ENCODE measurements around the gene ANAPC7.

Gene ANAPC7

DNA sequence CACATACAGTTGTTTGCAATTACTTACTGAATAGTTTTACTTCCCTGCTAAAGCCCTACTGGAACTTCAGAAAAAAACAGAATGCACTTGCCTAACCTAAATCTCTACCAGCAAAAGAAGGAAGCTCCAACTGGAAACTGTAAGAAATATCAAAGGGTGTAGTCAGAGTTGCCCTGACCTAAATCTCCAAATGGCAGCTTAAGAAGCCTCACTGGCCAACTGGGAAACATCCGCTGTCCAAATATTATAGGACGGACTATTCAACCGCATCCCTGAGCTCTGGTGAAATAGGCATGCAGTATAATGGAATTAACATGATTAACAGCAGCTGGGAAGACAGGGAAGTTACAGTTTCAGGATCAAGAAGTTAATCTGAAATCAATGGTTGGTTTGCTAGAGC is 24.3 kb downstream of the ANAPC7 start:
- TF ChIP-seq EP300 (IDR thresholded peaks at IDR 0.05; ENCODE audit: borderline replicate concordance) (no peak), MAX (IDR thresholded peaks at IDR 0.05) (no peak), TEAD4 (IDR thresholded peaks at IDR 0.05) (no peak)
- TF ChIP-seq, protein P1, sequence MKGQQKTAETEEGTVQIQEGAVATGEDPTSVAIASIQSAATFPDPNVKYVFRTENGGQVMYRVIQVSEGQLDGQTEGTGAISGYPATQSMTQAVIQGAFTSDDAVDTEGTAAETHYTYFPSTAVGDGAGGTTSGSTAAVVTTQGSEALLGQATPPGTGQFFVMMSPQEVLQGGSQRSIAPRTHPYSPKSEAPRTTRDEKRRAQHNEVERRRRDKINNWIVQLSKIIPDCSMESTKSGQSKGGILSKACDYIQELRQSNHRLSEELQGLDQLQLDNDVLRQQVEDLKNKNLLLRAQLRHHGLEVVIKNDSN (IDR thresholded peaks at IDR 0.05): no peak

DNA sequence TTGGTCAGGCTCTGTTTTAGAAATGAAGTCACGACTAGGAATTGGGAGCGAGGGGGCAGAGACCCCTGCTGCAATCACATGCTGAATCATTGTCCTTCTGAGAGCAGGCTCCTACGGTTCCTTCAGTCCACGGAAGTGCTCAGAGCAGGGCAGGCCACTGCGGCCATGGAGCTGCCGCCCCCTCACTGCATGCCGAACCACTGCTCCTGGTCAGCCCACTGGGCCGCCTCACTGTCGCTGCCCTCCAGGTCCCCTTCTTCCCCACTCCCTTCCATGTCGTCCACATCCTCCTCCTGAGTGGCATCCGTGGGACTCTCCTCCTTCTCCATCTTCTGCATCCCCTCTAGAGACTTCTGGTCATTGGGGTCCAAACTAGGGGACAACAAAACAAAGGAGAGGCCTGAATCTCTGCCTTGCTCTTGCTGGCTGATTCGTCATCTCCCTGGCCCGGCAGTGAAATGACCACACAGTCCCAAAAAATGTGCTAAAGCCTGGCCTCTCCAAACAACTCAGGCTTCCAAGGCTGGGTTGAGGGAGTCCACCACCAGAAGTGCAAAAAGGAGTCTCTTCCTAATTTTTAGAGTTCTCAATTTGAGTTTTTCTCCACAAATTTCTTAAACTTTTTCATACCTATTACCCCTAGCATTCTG is 29.4 kb downstream of the ANAPC7 start:
- no peak for TF ChIP-seq CEBPB (IDR thresholded peaks at IDR 0.05)
- no peak for TF ChIP-seq EP300 (IDR thresholded peaks at IDR 0.05; ENCODE audit: borderline replicate concordance)
- no peak for TF ChIP-seq CREB1 (IDR thresholded peaks at IDR 0.05; ENCODE audit: low read depth)
- no peak for TF ChIP-seq REST (IDR thresholded peaks at IDR 0.05; ENCODE audit: low read depth)
- no peak for TF ChIP-seq TAF1 (IDR thresholded peaks at IDR 0.05; ENCODE audit: low read depth)
- no peak for TF ChIP-seq MAX (IDR thresholded peaks at IDR 0.05)
- TF ChIP-seq YY1 (IDR thresholded peaks at IDR 0.05; ENCODE audit: low read depth): no peak
- TF ChIP-seq, protein P1 (IDR thresholded peaks at IDR 0.05): no peak
- no peak for TF ChIP-seq NFIC (IDR thresholded peaks at IDR 0.05)

DNA sequence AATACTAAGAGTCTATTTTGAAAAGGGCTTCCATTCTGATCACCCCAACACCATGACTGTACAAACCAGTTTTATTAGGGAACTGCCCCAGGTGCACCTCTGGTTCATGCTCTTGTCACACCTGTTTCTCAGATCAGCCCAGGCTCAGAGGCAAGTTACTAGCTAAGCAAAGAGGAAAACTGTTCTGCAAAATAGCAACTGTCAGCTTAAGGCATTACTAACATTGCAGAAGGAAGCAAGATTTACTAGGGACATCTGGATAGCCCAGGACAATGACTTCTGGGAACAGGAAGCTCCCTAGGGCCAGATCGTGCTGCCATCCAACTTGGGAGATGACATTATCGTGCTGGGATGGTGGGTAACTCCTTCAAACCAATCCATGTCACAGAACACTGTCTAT is 30.1 kb downstream of the ANAPC7 start:
- TF ChIP-seq TEAD4 (IDR thresholded peaks at IDR 0.05) (no peak), EGR1 (IDR thresholded peaks at IDR 0.05) (no peak), YY1 (IDR thresholded peaks at IDR 0.05; ENCODE audit: low read depth) (no peak)

GRCh38 chr12:110373025-110373424 is 30.5 kb downstream of the ANAPC7 start:
- TF ChIP-seq, protein P1 (IDR thresholded peaks at IDR 0.05): no peak
- TF ChIP-seq RAD21 (IDR thresholded peaks at IDR 0.05; ENCODE audit: low read depth): no peak
- TF ChIP-seq YY1 (IDR thresholded peaks at IDR 0.05; ENCODE audit: low read depth): no peak
- no peak for TF ChIP-seq EGR1 (IDR thresholded peaks at IDR 0.05)
- no peak for TF ChIP-seq TAF1 (IDR thresholded peaks at IDR 0.05; ENCODE audit: low read depth)
- no peak for TF ChIP-seq MAX (IDR thresholded peaks at IDR 0.05)
- no peak for TF ChIP-seq TCF12 (IDR thresholded peaks at IDR 0.05; ENCODE audit: low read depth)
- TF ChIP-seq EP300 (IDR thresholded peaks at IDR 0.05; ENCODE audit: borderline replicate concordance): no peak
- TF ChIP-seq REST (IDR thresholded peaks at IDR 0.05; ENCODE audit: low read depth): no peak
- no peak for TF ChIP-seq NFIC (IDR thresholded peaks at IDR 0.05)
- TF ChIP-seq FOXM1 (IDR thresholded peaks at IDR 0.05; ENCODE audit: borderline replicate concordance, low read depth): no peak
- no peak for TF ChIP-seq CREB1 (IDR thresholded peaks at IDR 0.05; ENCODE audit: low read depth)
- TF ChIP-seq ZBTB7A (IDR thresholded peaks at IDR 0.05; ENCODE audit: low read depth): no peak
- no peak for TF ChIP-seq CEBPB (IDR thresholded peaks at IDR 0.05)
- no peak for TF ChIP-seq TEAD4 (IDR thresholded peaks at IDR 0.05)

DNA sequence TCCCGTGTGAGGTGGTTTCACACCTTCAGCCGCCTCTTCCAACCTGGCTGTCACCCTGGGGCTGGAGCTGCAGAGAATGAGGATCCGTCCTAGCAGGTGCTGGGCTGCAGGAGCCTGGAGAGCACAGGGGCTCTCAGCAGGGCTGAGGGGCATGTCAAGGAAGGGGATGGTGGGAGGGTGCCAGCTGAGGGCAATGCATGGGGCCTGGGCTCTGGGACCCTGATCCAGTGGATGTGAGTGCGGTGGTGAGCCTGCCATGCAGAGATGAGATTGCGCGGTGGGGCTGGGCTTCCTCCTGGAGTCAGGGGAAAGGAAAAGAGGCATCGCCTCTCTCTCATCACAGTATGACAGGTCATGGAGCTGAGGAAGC is 31.5 kb downstream of the ANAPC7 start:
- TF ChIP-seq TCF12 (IDR thresholded peaks at IDR 0.05; ENCODE audit: low read depth): no peak
- TF ChIP-seq CEBPB (IDR thresholded peaks at IDR 0.05): no peak
- TF ChIP-seq TAF1 (IDR thresholded peaks at IDR 0.05; ENCODE audit: low read depth): no peak
- no peak for TF ChIP-seq TEAD4 (IDR thresholded peaks at IDR 0.05)
- no peak for TF ChIP-seq YY1 (IDR thresholded peaks at IDR 0.05; ENCODE audit: low read depth)
- TF ChIP-seq MAX (IDR thresholded peaks at IDR 0.05): no peak
